Measurements from ENCODE around the gene GGA1.

The GGA1 gene

DNA sequence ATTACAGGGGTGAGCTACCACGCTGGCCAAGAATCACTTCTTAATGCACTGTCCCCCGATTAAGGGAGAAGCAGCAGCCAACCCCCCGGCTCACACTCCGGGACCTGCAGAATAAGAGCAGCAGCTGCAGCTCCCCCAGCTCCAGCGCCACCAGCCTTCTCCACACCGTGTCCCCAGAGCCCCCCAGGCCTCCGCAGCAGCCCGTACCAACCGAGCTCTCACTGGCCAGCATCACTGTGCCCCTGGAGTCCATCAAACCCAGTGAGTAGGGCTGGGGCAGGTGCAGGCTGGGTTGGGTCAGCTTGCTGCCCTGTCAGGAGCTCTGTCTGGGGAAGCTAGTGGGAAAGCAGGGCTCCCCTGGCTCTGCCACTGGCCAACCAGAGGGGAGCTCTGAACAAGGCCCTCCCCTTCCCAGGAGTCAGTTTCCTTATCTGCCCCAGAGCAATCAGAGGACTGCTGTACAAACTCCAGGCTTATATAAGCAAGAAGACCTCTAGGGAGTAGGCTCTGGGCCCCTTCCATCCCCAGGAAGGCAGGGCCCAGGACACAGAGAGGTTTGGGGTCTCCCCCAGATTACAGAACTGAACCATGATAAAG lies 22.3 kb downstream of the GGA1 start:
- DNase-seq (ENCODE audit: low read depth): no peak

DNA sequence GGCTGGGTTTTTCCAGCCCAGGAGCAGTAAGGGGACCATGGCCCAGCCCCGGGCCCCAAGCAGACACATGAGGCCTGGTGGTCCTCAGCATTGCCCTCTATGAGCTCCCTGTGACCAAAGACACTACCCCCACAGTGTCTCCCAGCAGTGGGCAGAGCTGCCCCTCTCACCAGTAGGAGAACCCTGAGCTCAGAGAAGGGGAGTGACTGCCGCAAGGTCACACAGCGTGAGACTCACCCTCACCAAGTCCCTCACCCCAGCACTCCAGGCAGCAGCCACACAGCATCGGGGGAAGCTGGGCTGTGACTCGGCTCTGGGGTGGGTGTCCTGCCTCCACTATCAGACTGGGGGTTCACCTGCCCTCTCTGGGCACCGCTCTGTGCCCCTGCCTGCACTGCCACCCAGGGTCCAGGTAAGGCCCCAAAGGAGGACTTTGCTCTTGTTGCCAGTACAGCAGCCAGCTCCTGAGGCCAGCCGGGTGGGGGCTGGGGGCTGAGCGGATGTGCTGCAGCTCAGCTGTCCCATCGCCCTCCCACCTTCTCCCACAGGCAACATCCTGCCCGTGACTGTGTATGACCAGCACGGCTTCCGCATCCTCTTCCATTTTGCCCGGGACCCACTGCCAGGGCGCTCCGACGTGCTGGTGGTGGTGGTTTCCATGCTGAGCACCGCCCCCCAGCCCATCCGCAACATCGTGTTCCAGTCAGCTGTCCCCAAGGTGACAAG lies 23.0 kb downstream of the GGA1 start:
- no peak for DNase-seq (ENCODE audit: low read depth)

DNA sequence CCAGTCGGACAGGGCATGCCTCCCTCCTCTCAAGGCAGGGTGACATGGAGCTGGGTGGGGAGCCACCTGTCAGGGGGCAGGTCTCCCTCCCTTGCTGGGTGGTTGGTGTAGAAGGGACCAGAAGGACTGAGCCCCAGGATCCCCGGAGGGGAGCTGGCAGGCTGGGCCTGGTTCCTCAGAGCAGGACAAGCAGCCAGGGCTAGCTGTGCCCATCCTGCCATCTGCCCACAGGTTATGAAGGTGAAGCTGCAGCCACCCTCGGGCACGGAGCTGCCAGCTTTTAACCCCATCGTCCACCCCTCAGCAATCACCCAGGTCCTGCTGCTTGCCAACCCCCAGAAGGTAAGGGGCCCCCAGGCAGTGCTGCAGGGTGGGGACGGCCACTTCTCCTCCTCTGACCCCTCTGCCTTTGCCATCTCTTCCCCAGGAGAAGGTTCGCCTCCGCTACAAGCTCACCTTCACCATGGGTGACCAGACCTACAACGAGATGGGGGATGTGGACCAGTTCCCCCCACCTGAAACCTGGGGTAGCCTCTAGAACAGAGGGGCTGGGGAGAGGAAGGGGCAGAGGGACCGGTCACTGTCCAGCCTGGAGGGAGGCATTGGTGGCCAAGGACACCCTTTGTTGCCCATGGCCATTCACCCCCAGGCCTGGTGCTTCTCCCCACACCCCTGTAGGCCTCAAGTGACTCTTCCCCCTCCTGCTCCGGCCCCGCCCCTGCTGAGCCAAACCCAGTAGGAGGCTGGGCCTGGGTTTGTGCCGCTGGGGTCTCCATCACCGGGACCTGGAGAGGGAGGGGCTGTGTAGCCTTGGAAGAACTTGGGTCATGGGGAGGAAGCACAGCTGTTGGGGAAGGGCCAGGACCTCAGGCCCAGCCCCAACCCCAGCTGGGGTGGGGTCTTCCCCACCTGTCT lies 23.8 kb downstream of the GGA1 start:
- DNase-seq (ENCODE audit: low read depth): no peak

- DNase-seq (ENCODE audit: low read depth): no peak
These were observed 24.5 kb downstream of the GGA1 start for GRCh38 chr22:37633089-37633624.

- DNase-seq (ENCODE audit: low read depth): peak; percentile 41
These were observed 25.2 kb downstream of the GGA1 start for GRCh38 chr22:37633625-37634416.

DNA sequence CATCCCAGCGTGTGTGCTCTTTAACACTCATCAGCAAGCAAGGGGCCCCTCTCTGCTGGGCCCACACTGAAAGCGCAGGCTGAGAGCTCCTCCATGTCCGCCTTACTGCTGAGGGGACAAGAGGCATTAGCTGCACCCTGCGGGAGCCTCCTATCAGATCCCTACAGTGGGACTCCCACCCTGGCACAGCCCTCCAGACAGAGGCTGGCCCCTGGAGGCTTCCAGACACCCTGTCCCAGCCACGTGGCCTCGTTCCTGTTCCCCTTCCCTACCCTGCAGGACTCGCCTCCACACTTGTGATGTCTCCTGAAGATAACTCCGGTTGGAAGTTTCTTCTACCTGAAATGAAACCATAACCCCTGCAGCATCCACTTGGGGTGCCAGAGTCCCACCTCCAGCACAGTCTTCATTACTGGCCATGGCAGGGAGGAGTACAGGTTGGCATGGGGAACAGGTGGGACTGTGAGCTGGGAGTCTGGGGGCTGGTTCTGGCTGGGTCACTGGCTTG lies 25.8 kb downstream of the GGA1 start:
- no peak for DNase-seq (ENCODE audit: low read depth)

DNA sequence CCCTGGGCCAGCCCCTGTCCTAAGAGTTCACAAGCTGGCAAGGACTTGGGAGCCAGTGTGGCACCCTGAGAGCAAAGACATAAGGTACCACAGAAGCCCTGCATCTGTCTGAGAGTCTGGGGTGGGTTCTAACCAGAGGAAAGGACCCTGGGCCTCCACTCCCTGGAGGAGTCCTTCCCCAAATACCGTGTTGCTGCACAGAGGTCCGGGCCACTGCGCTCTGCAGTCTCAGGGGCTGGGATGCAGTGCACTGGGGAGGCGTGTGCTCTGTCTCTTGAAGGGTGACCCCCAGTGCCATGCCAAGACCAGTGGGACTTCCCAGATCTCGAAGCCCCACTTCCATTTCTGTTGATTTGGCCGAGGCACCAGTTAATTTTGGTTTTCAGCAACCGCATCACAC lies 26.5 kb downstream of the GGA1 start:
- no peak for DNase-seq (ENCODE audit: low read depth)

GRCh38 chr22:37636186-37636948 lies 27.7 kb downstream of the GGA1 start:
- DNase-seq (ENCODE audit: low read depth): no peak

- DNase-seq (ENCODE audit: low read depth): no peak
These were observed 28.3 kb downstream of the GGA1 start for GRCh38 chr22:37636949-37637273.

DNA sequence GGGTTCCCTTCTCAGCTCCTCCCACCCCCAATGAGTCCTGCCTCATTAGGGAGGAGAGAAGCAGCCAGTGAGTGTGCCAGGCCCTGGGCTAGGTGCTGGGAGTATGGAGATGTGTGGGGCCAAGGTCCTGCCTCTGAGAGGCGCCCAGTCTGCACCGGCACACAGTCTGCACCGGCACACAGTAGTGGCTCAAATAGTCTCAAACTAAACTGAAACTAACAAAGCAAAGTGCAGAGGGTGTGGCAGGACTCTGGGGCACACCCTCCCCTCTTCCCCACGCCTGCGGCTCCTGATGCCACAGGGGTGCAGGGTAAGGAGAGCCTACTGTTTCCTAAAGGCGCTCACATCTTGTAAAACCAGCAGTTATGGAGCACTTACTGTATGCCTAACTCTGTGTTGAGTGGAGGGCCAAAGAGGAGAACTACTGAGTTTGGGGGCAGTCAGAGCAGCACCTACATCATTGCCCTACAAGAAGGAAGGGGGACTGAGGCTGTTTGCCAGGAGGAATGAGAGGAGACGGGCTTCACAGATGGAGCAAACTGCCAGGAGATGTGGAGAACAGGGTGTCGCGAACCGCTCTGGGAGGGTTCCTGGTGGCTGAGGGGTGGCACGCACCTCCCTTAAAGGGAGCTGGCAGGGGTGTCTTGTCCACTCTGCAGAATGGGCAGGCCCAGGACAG lies 29.9 kb downstream of the GGA1 start:
- DNase-seq (ENCODE audit: low read depth): no peak

GRCh38 chr22:37639070-37639760 lies 30.6 kb downstream of the GGA1 start, which contains the start of gene SH3BP1:
TSS of gene SH3BP1 (plus strand) at chr22:37639669. CDS start at chr22:37639788, 119 bp downstream.
- no peak for DNase-seq (ENCODE audit: low read depth)

- no peak for DNase-seq (ENCODE audit: low read depth)
These were observed 31.3 kb downstream of the GGA1 start for GRCh38 chr22:37639771-37640590.

DNA sequence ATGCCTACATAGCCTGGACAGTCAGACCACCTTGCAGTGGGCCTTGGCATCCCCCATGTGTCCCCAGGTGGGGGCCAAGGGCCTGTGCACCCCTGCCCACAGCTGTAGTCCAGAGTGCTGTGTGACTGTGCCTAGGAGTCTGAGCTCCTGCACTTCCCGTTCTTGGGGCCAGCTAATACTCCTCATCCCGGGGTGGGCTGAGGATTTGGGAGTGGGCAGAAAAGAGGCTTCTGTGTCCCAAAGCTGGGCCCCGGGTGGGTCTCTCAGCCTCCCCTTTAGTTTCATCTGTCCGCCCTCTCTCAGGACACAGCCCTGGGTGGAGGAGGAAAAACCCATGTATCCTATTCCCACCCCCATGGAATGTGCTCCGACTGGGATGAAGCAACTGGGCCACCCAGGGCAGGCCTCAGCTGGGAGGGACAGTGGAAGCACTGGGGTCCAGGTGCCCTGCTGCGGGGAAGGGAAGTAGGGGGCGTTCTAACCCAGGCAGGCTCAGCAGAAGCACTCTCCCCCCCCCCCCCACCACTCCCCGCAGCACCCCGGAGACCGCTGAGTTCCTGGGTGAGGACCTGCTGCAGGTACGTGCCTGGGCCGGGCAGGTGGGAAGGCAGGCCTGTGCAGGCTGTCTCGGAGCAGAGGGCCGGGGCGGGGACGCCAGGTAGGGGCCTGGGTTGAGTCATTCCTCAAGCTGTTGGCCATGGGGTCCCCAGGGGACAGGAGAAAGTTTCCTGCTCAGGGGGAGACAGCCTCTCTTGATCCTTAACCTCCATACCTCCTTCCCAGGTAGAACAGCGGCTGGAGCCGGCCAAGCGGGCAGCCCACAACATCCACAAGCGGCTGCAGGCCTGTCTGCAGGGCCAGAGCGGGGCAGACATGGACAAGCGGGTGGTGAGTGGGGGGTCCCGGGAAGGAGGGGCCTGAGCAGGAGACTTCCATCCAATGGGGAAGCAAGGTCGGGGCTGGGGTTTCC lies 32.2 kb downstream of the GGA1 start:
- no peak for DNase-seq (ENCODE audit: low read depth)

DNA sequence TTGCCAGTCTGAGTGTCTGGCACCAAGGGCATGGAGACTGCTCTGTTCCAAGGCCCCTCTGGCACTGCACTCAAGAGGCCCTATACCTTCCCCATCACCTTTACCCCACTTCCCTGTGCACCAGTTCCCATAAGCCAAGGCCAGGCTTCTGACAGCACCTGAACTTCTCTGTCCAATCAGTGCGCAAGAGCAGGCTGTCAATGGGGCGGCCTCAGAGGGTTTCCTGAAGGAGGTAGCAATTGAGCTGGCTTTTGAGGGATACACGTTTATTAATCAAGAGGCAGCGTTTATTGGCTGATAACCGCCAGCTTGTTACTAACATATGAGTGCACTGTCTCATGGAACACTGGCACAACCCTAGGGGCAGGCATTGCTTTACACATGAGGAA lies 32.9 kb downstream of the GGA1 start:
- DNase-seq (ENCODE audit: low read depth): no peak

DNA sequence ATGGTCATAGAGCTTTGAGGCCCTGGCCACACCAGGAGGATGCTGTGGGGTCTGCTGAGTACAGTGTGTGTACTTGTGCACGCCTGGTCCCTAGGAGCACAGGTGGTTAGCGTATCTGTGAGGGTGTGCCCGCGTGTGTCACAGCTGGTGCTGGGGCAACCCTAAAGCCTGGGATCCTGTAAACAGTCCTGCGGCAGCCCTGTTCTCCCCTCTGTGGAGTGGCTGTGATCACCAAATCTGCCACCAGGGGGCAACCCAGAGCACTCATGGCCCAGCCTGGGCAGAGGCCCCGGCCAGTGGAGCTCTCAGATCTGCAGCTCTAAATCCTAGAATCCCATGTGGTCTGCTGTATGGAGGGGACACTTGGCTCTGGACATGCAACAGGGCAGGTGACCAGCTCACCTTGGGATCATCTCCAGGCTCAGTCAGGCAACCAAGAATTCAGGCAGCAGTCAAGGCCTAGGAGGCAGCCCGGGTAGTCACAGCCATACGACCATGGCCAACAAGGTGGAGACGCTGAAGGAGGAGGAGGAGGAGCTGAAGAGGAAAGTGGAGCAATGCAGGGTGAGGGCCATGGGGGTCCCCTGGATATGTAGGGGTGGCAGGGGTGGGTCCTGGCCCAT lies 34.7 kb downstream of the GGA1 start:
- peak; percentile 81 for DNase-seq (ENCODE audit: low read depth)

DNA sequence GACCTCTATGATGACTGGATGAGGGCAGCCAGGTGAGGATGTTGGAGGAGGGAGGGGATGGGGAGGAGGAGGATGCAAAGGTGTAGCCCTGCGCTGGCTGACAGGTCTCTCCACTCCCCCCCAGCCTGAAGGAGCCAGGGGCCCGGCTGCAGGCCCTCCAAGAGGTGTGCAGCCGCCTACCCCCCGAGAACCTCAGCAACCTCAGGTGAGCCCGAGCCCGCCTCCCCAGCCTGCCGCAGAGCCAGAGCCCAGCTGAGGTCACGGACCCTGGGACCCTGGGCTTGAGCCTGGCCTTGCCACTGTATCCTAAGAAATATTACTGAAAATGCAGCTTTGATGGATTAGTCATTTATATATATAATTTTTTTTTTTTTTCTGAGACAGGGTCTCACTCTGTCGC lies 38.7 kb downstream of the GGA1 start:
- no peak for DNase-seq (ENCODE audit: low read depth)

GRCh38 chr22:37647928-37648327 lies 39.3 kb downstream of the GGA1 start:
- no peak for DNase-seq (ENCODE audit: low read depth)

All from stimulated activated CD8-positive, alpha-beta memory T cell treated with anti-CD3 and anti-CD28 coated beads, Interleukin-12 subunit alpha, Interleukin-12 subunit beta, amount 100 ng/mL, for 1 hour (primary cell).